HUES6 (cell line): ENCODE data around the gene EYA3.
"Not testable (repeated sequence)": the region's sequence is repeated elsewhere in the genome, so short reads cannot be mapped to it uniquely, and the experiment has no call there.

ENCODE experiments used
- H3K27ac ChIP-seq: 2 replicates; pipeline ENCODE4 v1.7.0; 2013; ENCODE audit warnings: low read depth, mild to moderate bottlenecking, low read length, inconsistent platforms
- H3K27me3 ChIP-seq: 2 replicates; pipeline ENCODE4 v1.6.1; 2013; ENCODE audit warnings: low read length; ENCODE audit not compliant: control insufficient read depth, insufficient read depth
- H3K36me3 ChIP-seq: 2 replicates; pipeline ENCODE4 v1.6.1; 2013; ENCODE audit warnings: low read length; ENCODE audit not compliant: control insufficient read depth, insufficient read depth
- H3K4me1 ChIP-seq: 2 replicates; pipeline ENCODE4 v1.6.1; 2013; ENCODE audit warnings: low read length; ENCODE audit not compliant: control insufficient read depth, insufficient read depth
- H3K4me3 ChIP-seq: 2 replicates; pipeline ENCODE4 v1.5.1; 2013; ENCODE audit warnings: low read depth, low read length
- H3K9ac ChIP-seq: one replicate; pipeline ENCODE4 v1.6.1; 2013; ENCODE audit warnings: mild to moderate bottlenecking, low read length
- H3K9me3 ChIP-seq: 2 replicates; pipeline ENCODE4 v1.6.1; 2013; ENCODE audit warnings: low read depth, low read length; ENCODE audit not compliant: control insufficient read depth, insufficient read depth

EYA3 gene

GRCh38 chr1:28021064-28021463 lies 67.3 kb downstream of the EYA3 start:
- H3K4me1 ChIP-seq = peaks cover 7% of the 10 kb centered on the region
- H3K36me3 ChIP-seq = peaks cover 12% of the 10 kb centered on the region
- H3K4me3 ChIP-seq = no peak overlapping the region
- no peaks in the 10 kb centered on the region for H3K9me3 ChIP-seq
- no peak overlapping the region for H3K27ac ChIP-seq
- no peak overlapping the region for H3K9ac ChIP-seq
- no peaks in the 10 kb centered on the region for H3K27me3 ChIP-seq

- H3K4me1 ChIP-seq = no peaks in the 10 kb centered on the region
Observed at GRCh38 chr1:28010969-28011368, 77.4 kb downstream of the EYA3 start.

GRCh38 chr1:28003117-28003516 lies 85.3 kb downstream of the EYA3 start:
- H3K27me3 ChIP-seq, H3K27ac ChIP-seq, H3K4me3 ChIP-seq, H3K4me1 ChIP-seq, H3K9me3 ChIP-seq, H3K9ac ChIP-seq: not testable (repeated sequence)
- H3K36me3 ChIP-seq = peaks cover 43% of the 10 kb centered on the region

More at GRCh38 chr1:28010969-28011368, 77.4 kb downstream of the EYA3 start:
- Histone ChIP-seq H3K9me3 (no peaks in the 10 kb centered on the region), H3K27ac (no peak overlapping the region), H3K27me3 (no peaks in the 10 kb centered on the region), H3K36me3 (peaks cover 35% of the 10 kb centered on the region), H3K4me3 (no peak overlapping the region), H3K9ac (no peak overlapping the region)

- Histone ChIP-seq H3K9me3 (no peaks in the 10 kb centered on the region), H3K4me1 (no peaks in the 10 kb centered on the region), H3K4me3 (no peak overlapping the region), H3K27me3 (no peaks in the 10 kb centered on the region), H3K36me3 (peaks cover 48% of the 10 kb centered on the region), H3K9ac (no peak overlapping the region), H3K27ac (no peak overlapping the region)
Observed at GRCh38 chr1:28002600-28002999, 85.8 kb downstream of the EYA3 start.

GRCh38 chr1:27999055-27999454 lies 89.4 kb downstream of the EYA3 start:
- no peak overlapping the region for H3K9ac ChIP-seq
- H3K4me3 ChIP-seq = no peak overlapping the region
- no peaks in the 10 kb centered on the region for H3K27me3 ChIP-seq
- H3K4me1 ChIP-seq = no peaks in the 10 kb centered on the region
- peaks cover 59% of the 10 kb centered on the region for H3K36me3 ChIP-seq
- H3K27ac ChIP-seq = no peak overlapping the region
- no peaks in the 10 kb centered on the region for H3K9me3 ChIP-seq

GRCh38 chr1:27994526-27994925 lies 93.9 kb downstream of the EYA3 start:
- not testable (repeated sequence) for H3K27ac ChIP-seq
- H3K36me3 ChIP-seq = peaks cover 79% of the 10 kb centered on the region

GRCh38 chr1:27994060-27994459 lies 94.3 kb downstream of the EYA3 start:
- H3K4me1 ChIP-seq = no peaks in the 10 kb centered on the region
- peaks cover 81% of the 10 kb centered on the region for H3K36me3 ChIP-seq
- H3K27me3 ChIP-seq = no peaks in the 10 kb centered on the region
- no peak overlapping the region for H3K4me3 ChIP-seq
- no peak overlapping the region for H3K27ac ChIP-seq
- H3K9me3 ChIP-seq = no peaks in the 10 kb centered on the region
- no peak overlapping the region for H3K9ac ChIP-seq

More at GRCh38 chr1:27994526-27994925, 93.9 kb downstream of the EYA3 start:
- not testable (repeated sequence) for H3K9me3 ChIP-seq, H3K4me3 ChIP-seq, H3K4me1 ChIP-seq, H3K9ac ChIP-seq, H3K27me3 ChIP-seq

GRCh38 chr1:27993241-27993640 lies 95.2 kb downstream of the EYA3 start:
- Histone ChIP-seq H3K9ac (no peak overlapping the region), H3K4me1 (no peaks in the 10 kb centered on the region), H3K9me3 (no peaks in the 10 kb centered on the region), H3K36me3 (peaks cover 84% of the 10 kb centered on the region), H3K4me3 (no peak overlapping the region), H3K27ac (no peak overlapping the region), H3K27me3 (no peaks in the 10 kb centered on the region)

GRCh38 chr1:27992276-27992675 lies 96.1 kb downstream of the EYA3 start:
- no peaks in the 10 kb centered on the region for H3K27me3 ChIP-seq
- no peak overlapping the region for H3K27ac ChIP-seq
- no peaks in the 10 kb centered on the region for H3K9me3 ChIP-seq
- H3K4me3 ChIP-seq = no peak overlapping the region
- H3K9ac ChIP-seq = no peak overlapping the region
- H3K4me1 ChIP-seq = no peaks in the 10 kb centered on the region
- H3K36me3 ChIP-seq = peaks cover 83% of the 10 kb centered on the region

- no peaks in the 10 kb centered on the region for H3K27me3 ChIP-seq
- H3K27ac ChIP-seq = no peak overlapping the region
- no peaks in the 10 kb centered on the region for H3K4me1 ChIP-seq
- no peak overlapping the region for H3K9ac ChIP-seq
- no peak overlapping the region for H3K4me3 ChIP-seq
- peaks cover 72% of the 10 kb centered on the region for H3K36me3 ChIP-seq
- no peaks in the 10 kb centered on the region for H3K9me3 ChIP-seq
Observed at GRCh38 chr1:27990920-27991537, 97.4 kb downstream of the EYA3 start.

GRCh38 chr1:27981145-27981544 lies 107.3 kb downstream of the EYA3 start:
- Histone ChIP-seq H3K36me3 (peaks cover 10% of the 10 kb centered on the region), H3K4me1 (no peaks in the 10 kb centered on the region), H3K27me3 (no peaks in the 10 kb centered on the region), H3K9ac (no peak overlapping the region), H3K27ac (no peak overlapping the region), H3K4me3 (no peak overlapping the region), H3K9me3 (no peaks in the 10 kb centered on the region)
